Head of caudate nucleus (tissue), 42 donors: Measurements from ENCODE around the gene DOCK3.

Experiments
- DNase-seq, 42 donors: peaks; one replicate each; pipeline versions ENCODE4 v3.0.0 to v3.0.0-alpha.2; 2020 to 2021; ENCODE audit warnings: mixed read lengths in 7 of 42
- intact Hi-C: fragments of 100-400 bp; cut with DNase I; formaldehyde crosslinking; loops from one replicate; pipeline ENCODE4 v1.15.0; 2022

DOCK3 gene

GRCh38 chr3:51394541-51394940 lies 719.8 kb downstream of the DOCK3 start:
- peak in 1 of 42 donors; percentile 28 for DNase-seq
- intact Hi-C loops: loop anchor here (5.0 to 10.0 kb wide), 2 partner anchors 103 to 280 kb away; partner anchors contain the start of gene TEX264

GRCh38 chr3:51395493-51396213 lies 720.9 kb downstream of the DOCK3 start:
- peak in 1 of 42 donors; percentile 23 for DNase-seq
- intact Hi-C loops: loop anchor here (10.0 kb wide), 1 partner anchor 279 kb away; the partner anchor contains the start of gene TEX264

GRCh38 chr3:51396401-51396800 lies 721.7 kb downstream of the DOCK3 start:
- intact Hi-C loops: loop anchor here (10.0 kb wide), 1 partner anchor 278 kb away; the partner anchor contains the start of gene TEX264
- DNase-seq: peak in 2 of 42 donors; percentile 34 to 36

GRCh38 chr3:51397392-51397791 lies 722.7 kb downstream of the DOCK3 start:
- intact Hi-C loops: loop anchor here (10.0 kb wide), 1 partner anchor 277 kb away; the partner anchor contains the start of gene TEX264
- peak in 1 of 42 donors; percentile 22 for DNase-seq

- peak in 1 of 42 donors; percentile 22 for DNase-seq
- intact Hi-C loops: loop anchor here (10.0 kb wide), 1 partner anchor 276 kb away; the partner anchor contains the start of gene TEX264
These were observed 724.0 kb downstream of the DOCK3 start for GRCh38 chr3:51398595-51399310.

- DNase-seq: peak in 1 of 42 donors; percentile 9
- intact Hi-C loops: no loop called here
These were observed 725.4 kb downstream of the DOCK3 start for GRCh38 chr3:51400166-51400565.

GRCh38 chr3:51401735-51402134 lies 727.0 kb downstream of the DOCK3 start:
- no peak for DNase-seq
- intact Hi-C loops: no loop called here

- intact Hi-C loops: no loop called here
- DNase-seq: no peak
These were observed 728.9 kb downstream of the DOCK3 start for GRCh38 chr3:51403675-51404074.

GRCh38 chr3:51408021-51408420 lies 733.3 kb downstream of the DOCK3 start:
- no peak for DNase-seq
- intact Hi-C loops: no loop called here

- intact Hi-C loops: no loop called here
- DNase-seq: no peak
These were observed 734.1 kb downstream of the DOCK3 start for GRCh38 chr3:51408813-51409212.

GRCh38 chr3:51422211-51422610 lies 747.5 kb downstream of the DOCK3 start:
- intact Hi-C loops: no loop called here
- no peak for DNase-seq

GRCh38 chr3:51426921-51427320 lies 752.2 kb downstream of the DOCK3 start:
- DNase-seq: no peak
- intact Hi-C loops: no loop called here

- intact Hi-C loops: no loop called here
These were observed 754.4 kb downstream of the DOCK3 start for GRCh38 chr3:51429138-51429537.

More at GRCh38 chr3:51429138-51429537, 754.4 kb downstream of the DOCK3 start:
- DNase-seq: no peak
